ENCODE measurements around the gene TBX19.

GRCh38 chr1:168297019-168297730 lies 16.5 kb downstream of the TBX19 start:
- TF ChIP-seq CTCF (IDR thresholded peaks at IDR 0.05) (no peak), POLR2A (IDR thresholded peaks at IDR 0.05) (no peak), POLR2AphosphoS5 (IDR thresholded peaks at IDR 0.05; ENCODE audit: insufficient read depth in 1 of 2, low read depth in 1 of 2) (no peak)

All from vagina (tissue), 2 donors.